IMR-90 (cell line): ENCODE data around the gene CD177. TPM values are rescaled to one million over a fixed set of nuclear protein-coding genes. Genes with fewer than 3 reads are reported as not detected.
A peak's percentile ranks its signal among the peaks of the same experiment; 100 is the strongest.

Experiments used
- ATAC-seq: fragments of 200-7000 bp; cut with Tn5 transposase; 2 replicates; pipeline ENCODE4 v1.9.1; 2020; ENCODE audit warnings: low read depth, mild to moderate bottlenecking, moderate library complexity
- BruUV-seq: library from RNA; stranded (reverse); fragments of 400-500 nt; replicated peaks from 2 replicates; lab custom pipeline; 2021; lab: Mats Ljungman, UMichigan
- CTCF ChIA-PET: fragments of 300-600 bp; formaldehyde crosslinking; extraction: SDS; loops from one replicate; lab custom pipeline; 2021; ENCODE audit warnings: antibody characterized with exemption; lab: Yijun Ruan, JAX
- POLR2A ChIA-PET: fragments of 300-600 bp; sonication (Branson Sonifier 250); formaldehyde crosslinking; loops from one replicate; lab custom pipeline; 2022; ENCODE audit warnings: antibody characterized with exemption; ENCODE audit not compliant: unreplicated experiment; lab: Charles Lee
- DNase-seq: peaks from one replicate; pipeline ENCODE4 v3.0.0; 2013
- H2AFZ ChIP-seq: replicated peaks from 2 replicates; pipeline ENCODE3; 2013; ENCODE audit warnings: low read length, mild to moderate bottlenecking; ENCODE audit not compliant: poor library complexity
- H2AK5ac ChIP-seq: 2 replicates; pipeline ENCODE4 v1.6.1; 2013; ENCODE audit warnings: low read depth, low read length, inconsistent platforms
- H2AK9ac ChIP-seq: replicated peaks from 2 replicates; pipeline ENCODE3; 2013; ENCODE audit warnings: mild to moderate bottlenecking, low read depth, low read length, moderate library complexity; ENCODE audit not compliant: poor library complexity
- H2BK120ac ChIP-seq: 2 replicates; pipeline ENCODE4 v1.6.1; 2013; ENCODE audit warnings: low read depth, low read length, inconsistent platforms
- H2BK15ac ChIP-seq: 3 replicates; pipeline ENCODE4 v1.6.1; 2013; ENCODE audit warnings: low read depth, low read length, inconsistent platforms
- H2BK20ac ChIP-seq: 2 replicates; pipeline ENCODE4 v1.6.1; 2013; ENCODE audit warnings: low read depth, mild to moderate bottlenecking, inconsistent platforms, low read length, moderate library complexity
- H2BK5ac ChIP-seq: 2 replicates; pipeline ENCODE4 v1.6.1; 2013; ENCODE audit warnings: mild to moderate bottlenecking, low read depth, low read length, inconsistent platforms; ENCODE audit not compliant: poor library complexity, severe bottlenecking
- H3K14ac ChIP-seq: replicated peaks from 2 replicates; pipeline ENCODE4 v1.6.1; 2013; ENCODE audit warnings: low read depth, low read length, inconsistent platforms
- H3K18ac ChIP-seq: 2 replicates; pipeline ENCODE4 v1.6.1; 2013; ENCODE audit warnings: low read depth, low read length, control low read depth
- H3K23ac ChIP-seq: 2 replicates; pipeline ENCODE4 v1.6.1; 2013; ENCODE audit warnings: low read depth, low read length, inconsistent platforms
- H3K27ac ChIP-seq: 2 replicates; pipeline ENCODE4 v1.5.1; 2013; ENCODE audit warnings: mild to moderate bottlenecking, control low read depth, low read length; ENCODE audit not compliant: insufficient read depth
- H3K27me3 ChIP-seq: 2 replicates; pipeline ENCODE4 v1.6.1; 2013; ENCODE audit warnings: low read length; ENCODE audit not compliant: control insufficient read depth, insufficient read depth
- H3K36me3 ChIP-seq: 2 replicates; pipeline ENCODE4 v1.6.1; 2013; ENCODE audit warnings: low read length, mixed read lengths; ENCODE audit not compliant: control insufficient read depth, insufficient read depth
- H3K4ac ChIP-seq: 2 replicates; pipeline ENCODE4 v1.6.1; 2013; ENCODE audit warnings: low read depth, low read length, inconsistent platforms
- H3K4me1 ChIP-seq: 2 replicates; pipeline ENCODE4 v1.6.1; 2013; ENCODE audit warnings: low read length, mixed read lengths; ENCODE audit not compliant: control insufficient read depth, insufficient read depth
- H3K4me2 ChIP-seq: 2 replicates; pipeline ENCODE4 v1.6.1; 2013; ENCODE audit warnings: low read depth, mild to moderate bottlenecking, control low read depth, low read length, moderate library complexity
- H3K4me3 ChIP-seq: 2 replicates; pipeline ENCODE4 v1.5.1; 2013; ENCODE audit warnings: low read depth, mild to moderate bottlenecking, control low read depth, low read length, moderate library complexity; ENCODE audit not compliant: insufficient read depth
- H3K56ac ChIP-seq: 2 replicates; pipeline ENCODE4 v1.6.1; 2013; ENCODE audit warnings: low read length, inconsistent platforms; ENCODE audit not compliant: insufficient read depth; ENCODE audit errors: extremely low read depth
- H3K79me1 ChIP-seq, 2 experiments: 2 replicates each; pipeline ENCODE4 v1.6.1; 2013; ENCODE audit warnings: low read length in 2 of 2, inconsistent platforms in 1 of 2, low read depth in 1 of 2
- H3K9ac ChIP-seq: 2 replicates; pipeline ENCODE4 v1.6.1; 2013; ENCODE audit warnings: low read depth, low read length, control low read depth
- H3K9me1 ChIP-seq: 2 replicates; pipeline ENCODE4 v1.6.1; 2013; ENCODE audit warnings: low read length, inconsistent platforms; ENCODE audit not compliant: insufficient read depth
- H3K9me3 ChIP-seq: 2 replicates; pipeline ENCODE4 v1.6.1; 2013; ENCODE audit warnings: low read length; ENCODE audit not compliant: control insufficient read depth, insufficient read depth
- H4K20me1 ChIP-seq: 2 replicates; pipeline ENCODE4 v1.6.1; 2013; ENCODE audit warnings: low read length, inconsistent platforms; ENCODE audit not compliant: insufficient read depth
- H4K5ac ChIP-seq: 2 replicates; pipeline ENCODE4 v1.6.1; 2013; ENCODE audit warnings: mild to moderate bottlenecking, low read depth, low read length, control low read depth
- H4K8ac ChIP-seq, 2 experiments: 2 replicates each; pipeline ENCODE4 v1.6.1; 2013; ENCODE audit warnings: low read depth in 2 of 2, low read length in 2 of 2, control low read depth in 1 of 2, inconsistent platforms in 1 of 2
- H4K91ac ChIP-seq: 2 replicates; pipeline ENCODE4 v1.6.1; 2013; ENCODE audit warnings: low read depth, low read length, inconsistent platforms; ENCODE audit not compliant: insufficient read depth
- MAFK ChIP-seq: IDR thresholded peaks from 2 replicates; pipeline ENCODE4 v1.6.1; 2012; ENCODE audit warnings: low read depth, low read length, improper control_type of control experiment
- MXI1 ChIP-seq: IDR thresholded peaks from 2 replicates; pipeline ENCODE4 v1.6.1; 2012; ENCODE audit warnings: low read depth, mild to moderate bottlenecking, low read length, moderate library complexity, borderline replicate concordance
- WGBS, 2 experiments: methylation state at CpG; one replicate each; pipeline versions ENCODE4 v1.1.5 to v1.1.7; 2013; ENCODE audit warnings: missing lambda C conversion rate in 2 of 2; ENCODE audit not compliant: insufficient read length in 1 of 2; ENCODE audit errors: extremely low coverage in 2 of 2; 5-methylcytosine and 5-hydroxymethylcytosine counted together
- dilution Hi-C: fragments of 300-500 bp; cut with HindIII; formaldehyde crosslinking; loops from one replicate; pipeline ENCODE4 v1.14.3; 2018; ENCODE audit warnings: low sequenced_read_pairs; ENCODE audit not compliant: unreplicated experiment
- in situ Hi-C: fragments of 300-500 bp; cut with MboI; formaldehyde crosslinking; loops from 3 replicates; pipeline ENCODE4 v1.14.3; 2019; ENCODE audit warnings: low sequenced_read_pairs, inconsistent platforms, mixed read lengths
- intact Hi-C: fragments of 100-400 bp; cut with micrococcal nuclease; formaldehyde crosslinking; loops from 2 replicates; pipeline ENCODE4 v1.10.0; 2022
- polyA plus RNA-seq, 3 experiments: library from polyadenylated mRNA; depleted of rRNA; stranded (reverse); fragments of >200 nt; gene quantifications; 2 replicates each; pipeline ENCODE4 v1.2.3, GENCODE V29; 2012; ENCODE audit warnings: low replicate concordance in 1 of 3
- total RNA-seq: library from RNA; depleted of rRNA; stranded (reverse); fragments of >200 nt; gene quantifications from 2 replicates; pipeline ENCODE4 v1.2.3, GENCODE V29; 2012

CD177 gene
- total and polyA plus RNA-seq, 2 of the 4 experiments (the other 2 are of a cell fraction): 0.14 TPM; not detected in 1

- H3K79me1 ChIP-seq: no peaks in the 10 kb centered on the region
- no peak overlapping the region for H2AFZ ChIP-seq
- no peak overlapping the region for H3K56ac ChIP-seq
- BruUV-seq: no TSS peak
- intact Hi-C loops (no loop called here), dilution Hi-C loops (no loop called here), in situ Hi-C loops (no loop called here)
- H4K5ac ChIP-seq: no peak overlapping the region
- H3K14ac ChIP-seq: no peak overlapping the region
- no peak for DNase-seq
- no peak overlapping the region for H2BK20ac ChIP-seq
- H3K4ac ChIP-seq: no peak overlapping the region
- no peak overlapping the region for H2AK5ac ChIP-seq
- no peaks in the 10 kb centered on the region for H3K9me1 ChIP-seq
- no peak overlapping the region for H2BK120ac ChIP-seq
- no peaks in the 10 kb centered on the region for H4K20me1 ChIP-seq
- H3K4me3 ChIP-seq: no peak overlapping the region
- no peak overlapping the region for H3K9ac ChIP-seq
- no peaks in the 10 kb centered on the region for H3K9me3 ChIP-seq
- ATAC-seq: no peak
- no peak overlapping the region for H2AK9ac ChIP-seq
- 80% methylated on average over 1 of the region's 3 CpGs; no CpG with 5 or more reads in 1 of the 2 experiments for WGBS, 2 experiments
- no peak overlapping the region for H4K8ac ChIP-seq
- no peak overlapping the region for H3K27ac ChIP-seq
- peak; percentile 87 for TF ChIP-seq MAFK
- TF ChIP-seq MXI1: no peak
- peaks cover 18% of the 10 kb centered on the region for H3K27me3 ChIP-seq
- H3K23ac ChIP-seq: no peak overlapping the region
- H3K18ac ChIP-seq: no peak overlapping the region
- no peak overlapping the region for H4K91ac ChIP-seq
- POLR2A ChIA-PET: no interaction called here
- no peaks in the 10 kb centered on the region for H3K4me1 ChIP-seq
- H2BK5ac ChIP-seq: no peak overlapping the region
- no peak overlapping the region for H2BK15ac ChIP-seq
- CTCF ChIA-PET: interaction anchor here (1.0 kb wide), 1 partner anchor 107 kb away, joined by 3 read pairs; no protein-coding TSS in a partner anchor
- H3K4me2 ChIP-seq: no peak overlapping the region
- H3K36me3 ChIP-seq: no peaks in the 10 kb centered on the region
These were observed 35.3 kb upstream of the CD177 start for GRCh38 chr19:43318203-43318602.
